HEK293T (cell line): ENCODE measurements around the gene DRC1.

Experiments used
- FOXK2 ChIP-seq: fragments of 450-650 bp; IDR thresholded peaks from 2 replicates; pipeline ENCODE4 v1.6.1; 2016; ENCODE audit warnings: mild to moderate bottlenecking
- FOXM1 ChIP-seq: fragments of 450-650 bp; IDR thresholded peaks from 2 replicates; pipeline ENCODE4 v1.6.1; 2017; ENCODE audit warnings: mild to moderate bottlenecking, borderline replicate concordance
- L3MBTL2 ChIP-seq: fragments of 450-650 bp; conservative IDR thresholded peaks from 2 replicates; pipeline ENCODE4 v1.6.1; 2016; ENCODE audit warnings: mild to moderate bottlenecking
- LEF1 ChIP-seq: fragments of 450-650 bp; IDR thresholded peaks from 2 replicates; pipeline ENCODE4 v1.6.1; 2017; ENCODE audit warnings: mild to moderate bottlenecking, borderline replicate concordance

- TF ChIP-seq FOXK2, result no peak
- no peak for TF ChIP-seq L3MBTL2
- no peak for TF ChIP-seq FOXM1
- no peak for TF ChIP-seq LEF1
Measured at GRCh38 chr2:26481706-26482105, 80.0 kb downstream of the DRC1 start.
